ENCODE data around the gene SEMA5B. TPM values are rescaled to one million over a fixed set of nuclear protein-coding genes. Genes with fewer than 3 reads are reported as not detected.

Gene SEMA5B
- total RNA-seq, 2 experiments from 2014 or later = 0.22 TPM; not detected in 1

DNA sequence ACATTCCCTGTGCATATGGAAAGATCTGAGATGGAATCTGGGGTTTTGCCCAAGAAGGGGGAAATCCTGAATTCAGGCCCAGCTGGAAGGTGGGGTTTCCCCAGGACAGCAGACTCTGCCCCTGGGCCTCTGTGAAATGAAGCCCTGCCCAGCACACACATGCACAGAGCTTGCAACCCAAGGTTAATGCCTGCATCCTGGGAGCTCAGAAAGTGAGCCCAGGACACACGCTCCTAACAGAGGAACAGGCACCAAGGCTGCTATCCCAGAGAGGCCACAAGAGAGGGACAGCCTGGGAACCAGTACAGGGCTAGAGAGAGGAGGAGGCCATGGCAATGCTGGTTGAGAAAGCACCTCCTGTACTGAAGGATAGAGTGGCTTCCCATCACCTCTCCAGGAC lies 16.1 kb downstream of the SEMA5B start:
- Mint-ChIP-seq H3K9me3 (no peaks in the 10 kb centered on the region), H3K27ac (no peak overlapping the region), H3K4me3 (no peak overlapping the region), H3K27me3 (peaks cover 43% of the 10 kb centered on the region), H3K4me1 (ENCODE audit: low read depth) (no peaks in the 10 kb centered on the region), H3K36me3 (ENCODE audit: low read depth) (no peaks in the 10 kb centered on the region)
- DNase-seq = no peak
- POLR2A ChIA-PET = no interaction called here
- no peak overlapping the region for H3K27ac ChIP-seq (ENCODE audit: low read depth in 1 of 2, low read length in 2 of 2)
- intact Hi-C loops (cut with DNase I, micrococcal nuclease) = no loop called here
- ATAC-seq (ENCODE audit: poor library complexity) = no peak
- CTCF ChIA-PET = no interaction called here
- H3K9me3 ChIP-seq (ENCODE audit: control insufficient read depth in 1 of 2, insufficient read depth in 1 of 2, low read length in 2 of 2) = no peaks in the 10 kb centered on the region
- H3K27me3 ChIP-seq (ENCODE audit: control insufficient read depth in 1 of 2, insufficient read depth in 2 of 2, low read length in 2 of 2) = peaks cover 0 to 3% of the 10 kb centered on the region in 2 experiments
- H3K4me1 ChIP-seq (ENCODE audit: insufficient read depth, low read length) = no peaks in the 10 kb centered on the region
- H3K4me3 ChIP-seq (ENCODE audit: low read length) = no peak overlapping the region
- H3K36me3 ChIP-seq (ENCODE audit: insufficient read depth, low read length) = no peaks in the 10 kb centered on the region
- TF ChIP-seq, protein P1, sequence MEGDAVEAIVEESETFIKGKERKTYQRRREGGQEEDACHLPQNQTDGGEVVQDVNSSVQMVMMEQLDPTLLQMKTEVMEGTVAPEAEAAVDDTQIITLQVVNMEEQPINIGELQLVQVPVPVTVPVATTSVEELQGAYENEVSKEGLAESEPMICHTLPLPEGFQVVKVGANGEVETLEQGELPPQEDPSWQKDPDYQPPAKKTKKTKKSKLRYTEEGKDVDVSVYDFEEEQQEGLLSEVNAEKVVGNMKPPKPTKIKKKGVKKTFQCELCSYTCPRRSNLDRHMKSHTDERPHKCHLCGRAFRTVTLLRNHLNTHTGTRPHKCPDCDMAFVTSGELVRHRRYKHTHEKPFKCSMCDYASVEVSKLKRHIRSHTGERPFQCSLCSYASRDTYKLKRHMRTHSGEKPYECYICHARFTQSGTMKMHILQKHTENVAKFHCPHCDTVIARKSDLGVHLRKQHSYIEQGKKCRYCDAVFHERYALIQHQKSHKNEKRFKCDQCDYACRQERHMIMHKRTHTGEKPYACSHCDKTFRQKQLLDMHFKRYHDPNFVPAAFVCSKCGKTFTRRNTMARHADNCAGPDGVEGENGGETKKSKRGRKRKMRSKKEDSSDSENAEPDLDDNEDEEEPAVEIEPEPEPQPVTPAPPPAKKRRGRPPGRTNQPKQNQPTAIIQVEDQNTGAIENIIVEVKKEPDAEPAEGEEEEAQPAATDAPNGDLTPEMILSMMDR (IDR thresholded peaks at IDR 0.05) = no peak

DNA sequence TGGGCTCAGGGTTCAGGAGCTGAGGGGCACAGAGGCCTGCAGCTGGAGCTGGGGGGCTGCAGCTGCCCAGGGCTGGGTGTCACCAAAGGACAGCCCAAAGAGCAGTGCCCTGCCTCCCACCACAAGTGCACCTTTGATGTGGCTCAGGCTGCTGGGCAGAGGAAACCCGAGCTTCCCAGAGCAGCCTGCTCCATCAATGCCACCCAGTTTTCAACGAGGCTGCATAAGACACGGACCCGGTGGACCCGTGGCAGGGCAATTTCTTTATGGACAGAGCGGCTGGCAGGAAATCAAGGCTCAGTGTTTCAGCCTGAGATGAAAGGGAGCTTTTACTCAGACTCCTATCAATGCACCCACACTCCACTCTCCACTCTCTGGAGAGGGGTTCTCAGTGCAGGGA lies 18.7 kb downstream of the SEMA5B start:
- H3K36me3 ChIP-seq (ENCODE audit: insufficient read depth, low read length) = no peaks in the 10 kb centered on the region
- no peak overlapping the region for H3K27ac ChIP-seq (ENCODE audit: low read depth in 1 of 2, low read length in 2 of 2)
- H3K27me3 ChIP-seq (ENCODE audit: control insufficient read depth in 1 of 2, insufficient read depth in 2 of 2, low read length in 2 of 2) = peaks cover 0 to 3% of the 10 kb centered on the region in 2 experiments
- H3K4me1 Mint-ChIP-seq (ENCODE audit: low read depth) = no peaks in the 10 kb centered on the region
- ATAC-seq (ENCODE audit: poor library complexity) (no peak), DNase-seq (no peak)
- H3K27ac Mint-ChIP-seq = no peak overlapping the region
- TF ChIP-seq, protein P1 (IDR thresholded peaks at IDR 0.05) = no peak
- POLR2A ChIA-PET = no interaction called here
- no peak overlapping the region for H3K4me3 ChIP-seq (ENCODE audit: low read length)
- H3K9me3 ChIP-seq (ENCODE audit: control insufficient read depth in 1 of 2, insufficient read depth in 1 of 2, low read length in 2 of 2) = no peaks in the 10 kb centered on the region
- H3K36me3 Mint-ChIP-seq (ENCODE audit: low read depth) = no peaks in the 10 kb centered on the region
- H3K27me3 Mint-ChIP-seq = peaks cover 42% of the 10 kb centered on the region
- CTCF ChIA-PET = no interaction called here
- intact Hi-C loops (cut with DNase I, micrococcal nuclease) = no loop called here
- H3K4me1 ChIP-seq (ENCODE audit: insufficient read depth, low read length) = no peaks in the 10 kb centered on the region
- H3K9me3 Mint-ChIP-seq = no peaks in the 10 kb centered on the region
- H3K4me3 Mint-ChIP-seq = no peak overlapping the region

DNA sequence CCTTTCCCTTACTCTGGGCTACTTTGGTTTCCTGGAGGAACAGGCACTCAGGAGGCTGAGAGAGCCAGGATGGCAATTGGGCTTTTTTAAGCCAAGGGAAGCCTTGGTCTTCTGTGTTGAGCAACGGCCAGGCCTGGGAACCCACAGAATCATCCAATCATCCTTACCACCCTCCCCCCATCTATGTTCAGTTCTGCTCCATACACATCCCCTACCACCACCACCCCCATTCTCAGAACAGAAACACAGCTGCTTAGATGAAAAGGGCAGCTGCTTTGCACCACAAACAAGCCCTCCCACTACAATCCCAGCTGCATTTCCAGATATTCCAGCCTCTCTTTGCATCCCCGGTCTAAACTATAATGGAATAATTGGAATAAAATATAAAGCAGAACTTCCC lies 21.0 kb downstream of the SEMA5B start:
- no peaks in the 10 kb centered on the region for H3K9me3 Mint-ChIP-seq
- ATAC-seq (ENCODE audit: poor library complexity) = no peak
- no peaks in the 10 kb centered on the region for H3K36me3 ChIP-seq (ENCODE audit: insufficient read depth, low read length)
- DNase-seq = no peak
- H3K4me1 ChIP-seq (ENCODE audit: insufficient read depth, low read length) = no peaks in the 10 kb centered on the region
- no peak overlapping the region for H3K4me3 Mint-ChIP-seq
- H3K27me3 ChIP-seq (ENCODE audit: control insufficient read depth in 1 of 2, insufficient read depth in 2 of 2, low read length in 2 of 2) = peaks cover 0 to 7% of the 10 kb centered on the region in 2 experiments
- intact Hi-C loops (cut with DNase I, micrococcal nuclease) = no loop called here
- no peaks in the 10 kb centered on the region for H3K4me1 Mint-ChIP-seq (ENCODE audit: low read depth)
- TF ChIP-seq, protein P1 (IDR thresholded peaks at IDR 0.05) = no peak
- H3K27ac ChIP-seq (ENCODE audit: low read depth in 1 of 2, low read length in 2 of 2) = no peak overlapping the region
- no peak overlapping the region for H3K4me3 ChIP-seq (ENCODE audit: low read length)
- no peaks in the 10 kb centered on the region for H3K36me3 Mint-ChIP-seq (ENCODE audit: low read depth)
- peaks cover 48% of the 10 kb centered on the region for H3K27me3 Mint-ChIP-seq
- H3K27ac Mint-ChIP-seq = no peak overlapping the region
- no peaks in the 10 kb centered on the region for H3K9me3 ChIP-seq (ENCODE audit: control insufficient read depth in 1 of 2, insufficient read depth in 1 of 2, low read length in 2 of 2)
- ChIA-PET CTCF (no interaction called here), POLR2A (no interaction called here)
